ENCODE results near the gene BLNK.
"Not testable (repeated sequence)": the region's sequence is repeated elsewhere in the genome, so short reads cannot be mapped to it uniquely, and the experiment has no call there.

The BLNK gene

GRCh38 chr10:96271016-96271815, at the start of gene BLNK:
BLNK (minus strand) TSS chr10:96271569; CDS start chr10:96271398, 171 bp downstream.
- FAIRE-seq: no peak

GRCh38 chr10:96319754-96320474, 48.5 kb upstream of the BLNK start:
- FAIRE-seq: no peak

DNA sequence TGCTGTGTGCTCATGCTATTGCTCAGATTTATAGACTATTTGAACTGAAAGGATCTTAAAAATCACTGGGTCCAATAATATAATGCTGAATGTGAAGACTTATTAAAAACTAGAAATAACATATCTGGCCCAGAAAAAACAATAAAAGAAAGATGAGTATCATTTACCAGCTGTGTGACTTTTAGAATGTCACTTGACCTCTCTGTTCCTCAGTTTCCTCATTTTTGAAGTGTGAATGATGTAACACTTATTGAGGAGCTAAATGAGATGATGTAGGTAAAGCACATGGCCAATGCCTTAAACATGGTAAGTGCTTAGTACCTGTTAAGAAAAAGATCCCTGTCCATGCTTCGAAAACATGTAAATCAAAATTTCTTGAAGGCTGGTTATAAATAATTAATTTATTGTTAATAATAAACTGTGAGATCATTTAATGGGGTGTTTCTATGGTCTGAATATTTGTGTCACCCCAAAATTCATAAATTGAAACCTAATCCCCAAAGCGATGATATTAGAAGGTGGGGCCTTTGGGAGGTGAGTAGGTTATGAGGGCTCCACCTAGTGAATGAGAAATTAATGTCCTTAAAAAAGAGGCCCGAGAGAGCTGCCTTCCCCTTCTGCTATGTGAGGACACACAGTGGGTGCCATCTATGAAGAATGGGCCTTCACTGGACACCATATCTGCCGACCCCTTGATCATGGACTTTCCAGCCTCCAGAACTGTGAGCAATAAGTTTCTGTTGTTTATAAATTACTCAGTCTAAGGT, 45.9 kb upstream of the BLNK start:
- no peak for FAIRE-seq

- no peak for FAIRE-seq
Observed at GRCh38 chr10:96313344-96313743, 42.0 kb upstream of the BLNK start.

GRCh38 chr10:96311180-96311715, 39.9 kb upstream of the BLNK start:
- FAIRE-seq: no peak

DNA sequence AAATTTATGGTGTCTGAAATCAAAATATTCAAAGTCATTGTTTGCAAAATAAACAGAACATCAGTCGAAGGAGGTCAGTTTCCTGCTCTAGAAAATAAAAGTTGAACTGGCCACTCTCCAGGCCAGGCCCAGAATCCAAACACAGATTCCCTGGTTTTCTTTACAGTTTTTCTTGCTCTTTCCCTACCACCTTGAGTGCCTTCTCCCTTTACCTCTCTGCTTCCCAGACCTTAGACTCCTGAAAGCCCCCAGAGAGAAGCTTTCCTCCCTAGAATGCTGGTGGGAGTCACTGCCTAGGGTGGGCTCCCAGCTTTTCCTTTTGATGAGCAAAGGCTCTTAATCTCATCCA, 38.9 kb upstream of the BLNK start:
- no peak for FAIRE-seq

DNA sequence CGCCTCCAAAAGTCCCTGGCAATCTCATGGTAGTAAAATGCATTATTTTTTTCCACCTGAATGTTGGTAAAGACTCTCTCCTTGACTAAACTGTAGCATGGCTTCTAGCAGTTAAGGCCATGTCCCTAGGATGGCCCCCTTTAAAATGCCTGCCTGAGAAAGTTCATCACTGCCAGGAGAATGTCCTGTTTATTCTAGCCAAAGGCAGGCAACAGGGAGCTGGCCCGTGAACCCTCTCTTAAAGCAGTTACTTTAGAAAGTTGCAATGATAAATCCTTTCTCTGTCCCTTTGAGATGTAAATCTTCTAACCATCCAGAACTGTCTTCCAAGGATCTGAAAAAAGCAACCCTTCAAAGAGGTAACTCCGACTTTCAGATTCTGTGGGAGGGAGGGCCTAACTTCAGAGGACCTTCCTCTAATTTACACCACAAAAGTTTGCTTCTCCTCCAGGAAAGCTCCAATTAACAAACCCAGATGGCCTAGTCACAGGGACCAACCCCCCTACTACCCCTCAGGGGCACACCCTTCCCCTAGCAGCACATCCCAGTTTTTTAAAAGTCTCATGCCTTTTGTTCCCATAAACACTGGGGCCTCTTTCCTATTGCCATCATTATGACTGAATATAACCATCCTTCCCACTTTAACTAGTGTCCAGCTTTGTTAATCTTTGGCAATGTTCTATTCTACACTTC, 38.4 kb upstream of the BLNK start:
- FAIRE-seq: no peak

DNA sequence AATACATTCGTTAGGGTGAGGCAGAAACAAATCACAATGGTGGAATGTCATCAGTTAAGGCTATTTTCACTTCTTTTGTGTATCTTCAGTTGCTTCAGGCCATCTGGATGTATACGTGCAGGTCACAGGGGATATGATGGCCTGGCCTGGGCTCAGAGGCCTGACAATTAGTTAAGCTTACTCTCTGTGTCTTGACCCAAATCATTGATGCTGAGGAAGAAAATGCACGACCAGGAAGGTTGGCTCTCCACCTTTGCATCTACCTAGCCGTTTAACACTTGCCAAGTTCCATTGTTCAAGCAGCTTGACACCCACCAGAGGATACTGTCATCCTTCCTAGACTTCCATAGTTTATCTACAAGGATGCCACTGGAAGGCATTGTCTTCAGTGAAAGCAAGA, 37.5 kb upstream of the BLNK start:
- FAIRE-seq: not testable (repeated sequence)

GRCh38 chr10:96306516-96306915, 35.1 kb upstream of the BLNK start:
- FAIRE-seq: no peak

- no peak for FAIRE-seq
Observed at GRCh38 chr10:96305019-96305418, 33.6 kb upstream of the BLNK start.

DNA sequence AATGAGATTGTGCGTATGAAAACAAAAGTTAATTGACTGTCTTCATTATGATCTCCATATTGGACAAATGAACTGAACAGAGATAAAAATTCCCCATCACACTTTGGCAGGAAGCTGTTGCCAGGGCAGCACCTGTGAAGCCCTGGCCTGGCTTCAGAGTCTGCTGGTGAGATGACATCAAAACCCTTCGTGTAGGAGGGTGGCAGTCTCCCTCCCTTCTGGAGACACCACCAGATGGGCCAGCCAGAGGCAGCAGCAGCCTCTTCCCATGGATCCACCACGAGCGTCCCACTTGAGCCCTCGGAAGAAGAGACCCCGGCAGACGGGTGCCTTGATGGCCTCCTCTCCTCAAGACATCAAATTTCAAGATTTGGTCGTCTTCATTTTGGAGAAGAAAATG, 32.9 kb upstream of the BLNK start, which contains the start of gene DNTT:
DNTT (plus strand) TSS at position 205 of the 400 bp plus-strand sequence; CDS start at position 269, 64 bp downstream.
- FAIRE-seq: no peak

GRCh38 chr10:96301616-96302015, 30.2 kb upstream of the BLNK start:
- FAIRE-seq: no peak

DNA sequence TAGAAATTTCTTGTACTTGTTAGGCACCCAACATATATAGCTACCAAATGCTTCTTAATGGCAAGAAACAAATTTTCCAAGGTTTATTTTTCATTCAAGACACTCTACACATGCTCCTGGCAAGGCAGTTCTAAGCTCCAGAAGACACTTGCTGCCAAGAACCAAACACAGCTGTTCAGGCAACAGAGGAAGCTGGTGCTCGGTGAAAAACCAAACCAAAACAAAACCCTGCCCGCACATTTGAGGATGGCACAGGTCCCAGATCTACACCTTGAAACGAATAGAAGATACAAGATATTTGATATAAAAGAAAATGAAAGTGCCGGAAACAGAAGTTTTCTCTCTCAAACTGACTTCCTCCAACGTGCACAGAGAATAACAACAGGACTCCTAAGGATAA, 28.0 kb upstream of the BLNK start:
- FAIRE-seq: no peak

- no peak for FAIRE-seq
Observed at GRCh38 chr10:96298362-96298761, 27.0 kb upstream of the BLNK start.

DNA sequence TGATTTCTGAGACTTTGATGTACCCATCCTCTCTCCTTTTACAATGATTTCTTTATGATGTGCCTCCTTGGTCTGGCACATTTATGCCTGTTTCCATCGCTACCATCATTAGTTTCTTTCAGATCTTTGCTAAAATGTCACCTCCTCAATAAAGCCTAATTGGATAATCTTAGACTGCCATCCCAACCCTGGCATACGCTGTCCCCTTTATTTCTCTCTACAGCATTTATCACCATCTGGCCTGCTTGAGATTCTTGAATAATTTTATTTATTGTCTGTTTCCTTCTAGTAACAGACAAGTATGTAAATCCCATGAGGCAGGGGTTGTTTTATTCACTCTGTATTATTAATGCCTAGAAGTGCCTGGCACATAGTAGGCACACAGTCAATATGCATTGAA, 26.1 kb upstream of the BLNK start:
- FAIRE-seq: no peak

- no peak for FAIRE-seq
Observed at GRCh38 chr10:96295475-96295874, 24.1 kb upstream of the BLNK start.

DNA sequence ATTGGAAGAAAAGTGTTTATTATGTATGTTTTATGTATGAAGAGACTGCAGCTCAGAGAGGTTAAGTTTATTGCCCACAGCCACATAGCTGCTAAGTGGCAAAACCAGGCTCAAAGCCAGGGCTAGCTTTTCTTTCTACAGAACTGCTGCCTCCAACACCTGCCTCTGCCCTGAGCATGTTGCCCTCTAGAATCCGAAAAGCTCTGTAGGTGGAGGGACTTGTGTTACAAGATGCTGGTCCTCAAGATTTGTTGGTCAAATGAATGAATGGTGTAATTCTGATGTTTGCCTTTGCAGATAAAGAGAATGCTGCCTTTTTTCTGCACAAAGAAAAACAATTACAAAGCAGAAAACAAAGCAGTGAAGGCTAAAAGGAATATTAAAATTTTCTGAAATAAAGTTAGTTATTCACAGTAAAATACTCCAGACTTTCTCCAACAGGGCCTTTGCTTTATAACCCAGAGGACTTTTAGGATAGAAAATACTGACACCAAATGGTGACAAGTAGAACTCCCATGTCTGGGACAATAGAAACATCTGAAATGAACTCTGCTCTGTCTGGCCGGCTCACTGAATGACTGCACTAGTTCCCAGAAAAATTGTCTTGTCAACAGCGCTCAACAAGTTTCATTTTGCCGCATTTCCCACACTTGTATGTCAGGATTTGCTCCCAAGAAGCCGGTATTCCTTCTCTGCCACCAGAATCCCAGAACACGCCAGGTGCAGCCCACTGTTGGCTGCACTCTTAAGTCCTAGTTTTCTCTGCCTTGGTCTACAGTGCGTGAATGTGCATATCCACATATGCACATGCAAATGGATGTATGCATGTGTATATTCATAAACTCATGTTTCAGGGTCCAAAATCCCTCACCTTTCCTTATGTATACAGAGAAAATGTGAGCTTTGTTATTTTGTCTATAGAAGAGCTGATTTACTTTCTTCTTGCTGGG, 21.9 kb upstream of the BLNK start:
- peak; percentile 70 for FAIRE-seq

- no peak for FAIRE-seq
Observed at GRCh38 chr10:96290368-96291133, 19.2 kb upstream of the BLNK start.

DNA sequence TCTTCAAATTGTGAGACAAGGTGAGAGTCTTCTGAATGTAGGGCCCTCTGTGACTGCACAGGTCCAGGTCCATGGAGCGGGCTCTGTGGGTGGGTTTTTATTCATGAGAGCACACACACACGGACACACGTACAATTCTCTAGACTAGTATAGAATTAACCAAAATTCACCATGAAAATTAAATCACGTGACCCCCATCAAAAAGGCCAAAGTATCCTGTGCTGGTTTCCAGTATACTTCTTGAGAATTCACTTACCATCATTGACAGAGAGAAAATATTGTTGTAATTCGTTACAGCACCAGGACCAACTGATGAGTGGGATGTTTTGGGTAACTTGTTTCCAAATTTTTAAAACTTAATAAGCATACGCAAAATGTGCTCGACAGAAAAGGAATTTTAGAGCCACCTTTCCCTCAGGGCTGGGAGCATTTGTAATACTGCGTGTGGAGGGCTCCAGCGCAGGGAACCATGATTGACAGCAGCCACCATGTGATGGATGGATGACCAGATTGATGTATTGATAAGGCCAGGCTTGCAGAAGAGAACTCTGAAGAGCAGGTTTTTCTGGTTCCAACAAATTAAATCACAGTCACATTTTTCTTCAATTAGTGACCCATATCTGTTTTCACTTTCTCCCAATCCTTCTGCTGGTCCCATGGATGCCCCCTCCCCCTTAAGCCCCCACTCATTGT, 18.0 kb upstream of the BLNK start:
- FAIRE-seq: no peak

DNA sequence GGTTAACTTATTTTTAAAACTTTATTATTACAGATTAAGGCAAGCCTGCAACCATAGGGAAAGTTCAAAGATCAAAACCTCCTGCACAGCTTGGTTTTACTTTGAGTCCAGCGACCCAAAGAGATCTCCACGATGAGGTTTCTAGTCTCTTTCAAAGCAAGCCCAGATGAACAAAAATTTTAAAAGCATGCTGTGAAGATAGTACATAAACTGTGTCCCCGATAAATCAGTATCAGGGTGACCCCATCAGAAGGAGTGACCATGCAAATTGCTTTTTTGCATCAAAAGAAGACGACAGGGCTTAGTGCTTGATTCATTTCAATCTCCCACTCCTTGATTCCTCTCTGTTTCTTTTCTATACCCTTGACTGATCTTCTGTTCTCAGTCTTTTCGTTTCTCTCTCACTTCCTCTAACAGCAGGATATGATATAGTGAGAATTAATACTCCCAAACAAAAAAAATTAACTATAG, 16.8 kb upstream of the BLNK start:
- no peak for FAIRE-seq
